GM12878 (cell line): ENCODE measurements around the gene PHF14.

Experiments used
- CBFB ChIP-seq: IDR thresholded peaks from 2 replicates; pipeline ENCODE4 v1.6.1; 2016; ENCODE audit warnings: antibody characterized with exemption, low read depth
- EZH2 ChIP-seq: IDR thresholded peaks from 2 replicates; pipeline ENCODE4 v1.6.1; 2012; ENCODE audit warnings: low read depth, mild to moderate bottlenecking, control low read depth, inconsistent platforms, low read length, borderline replicate concordance; ENCODE audit not compliant: control insufficient read depth
- GABPA ChIP-seq: IDR thresholded peaks from 2 replicates; pipeline ENCODE4 v1.6.1; 2014; ENCODE audit warnings: antibody characterized with exemption, low read depth, mild to moderate bottlenecking, inconsistent platforms
- JUND ChIP-seq: IDR thresholded peaks from 2 replicates; pipeline ENCODE4 v1.6.1; 2012; ENCODE audit warnings: low read depth, mild to moderate bottlenecking, low read length, improper control_type of control experiment, moderate library complexity
- MYB ChIP-seq: fragments of 150-350 bp; IDR thresholded peaks from 2 replicates; pipeline ENCODE4 v1.6.1; 2014; ENCODE audit warnings: mild to moderate bottlenecking, low read depth, low read length, borderline replicate concordance
- NR2C2 ChIP-seq: IDR thresholded peaks from 2 replicates; pipeline ENCODE4 v1.6.1; 2011; ENCODE audit warnings: borderline replicate concordance, low read depth; ENCODE audit not compliant: control insufficient read depth, insufficient read length
- NRF1 ChIP-seq: conservative IDR thresholded peaks from 2 replicates; pipeline ENCODE4 v1.6.1; 2011; ENCODE audit warnings: mild to moderate bottlenecking, low read depth, low read length, improper control_type of control experiment
- PML ChIP-seq: IDR thresholded peaks from 2 replicates; pipeline ENCODE4 v1.6.1; 2012; ENCODE audit warnings: low read length, inconsistent platforms
- RAD21 ChIP-seq: IDR thresholded peaks from 2 replicates; pipeline ENCODE4 v1.6.1; 2011; ENCODE audit warnings: mild to moderate bottlenecking, low read depth, low read length, moderate library complexity; ENCODE audit not compliant: insufficient read depth
- TARDBP ChIP-seq: IDR thresholded peaks from 2 replicates; pipeline ENCODE4 v1.6.1; 2016; ENCODE audit warnings: borderline replicate concordance
- TCF7 ChIP-seq: IDR thresholded peaks from 2 replicates; pipeline ENCODE4 v1.6.1; 2014; ENCODE audit warnings: antibody characterized with exemption, borderline replicate concordance
- TF ChIP-seq, protein P1 (sequence below): fragments of 450-650 bp; IDR thresholded peaks from 2 replicates; pipeline ENCODE4 v1.6.1; 2016; ENCODE audit warnings: mild to moderate bottlenecking, moderate library complexity, borderline replicate concordance
- TF ChIP-seq, protein P2 (sequence below), 3 experiments: IDR thresholded peaks in 2 of 3; conservative IDR thresholded peaks in 1 of 3; 2 replicates each; pipeline ENCODE4 v1.5.1; 2011; ENCODE audit warnings: low read depth in 3 of 3, low read length in 3 of 3, mild to moderate bottlenecking in 3 of 3, control low read depth in 2 of 3, moderate library complexity in 2 of 3, inconsistent platforms in 1 of 3, mixed read lengths in 1 of 3; ENCODE audit not compliant: control insufficient read depth in 2 of 3, insufficient read depth in 1 of 3; ENCODE audit errors: extremely low read depth in 1 of 3
- TF ChIP-seq, protein P3 (sequence below): IDR thresholded peaks from 2 replicates; pipeline ENCODE4 v1.6.1; 2011; ENCODE audit warnings: low read depth, low read length, improper control_type of control experiment, borderline replicate concordance

DNA sequence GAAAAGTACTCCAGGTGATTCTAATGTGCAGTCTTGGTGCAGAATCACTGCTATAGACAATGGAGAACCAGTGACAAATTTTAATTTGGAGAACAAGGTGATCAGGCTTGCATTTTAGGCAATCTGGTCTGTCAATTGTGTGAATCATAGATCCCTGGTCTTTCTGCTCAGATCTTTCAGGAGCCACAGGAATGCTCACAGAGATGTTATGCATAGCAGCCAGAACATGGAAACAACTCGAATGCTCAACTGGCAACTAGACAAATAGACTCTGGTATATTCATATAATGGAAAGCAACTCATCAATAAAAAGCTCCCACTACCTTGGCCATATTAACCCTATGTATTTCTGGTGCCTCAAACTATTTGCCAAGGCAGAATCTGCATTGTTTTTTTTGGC lies 209.1 kb downstream of the PHF14 start:
- no peak for TF ChIP-seq EZH2
- no peak for TF ChIP-seq TARDBP
- TF ChIP-seq NR2C2: no peak
- TF ChIP-seq, protein P1, sequence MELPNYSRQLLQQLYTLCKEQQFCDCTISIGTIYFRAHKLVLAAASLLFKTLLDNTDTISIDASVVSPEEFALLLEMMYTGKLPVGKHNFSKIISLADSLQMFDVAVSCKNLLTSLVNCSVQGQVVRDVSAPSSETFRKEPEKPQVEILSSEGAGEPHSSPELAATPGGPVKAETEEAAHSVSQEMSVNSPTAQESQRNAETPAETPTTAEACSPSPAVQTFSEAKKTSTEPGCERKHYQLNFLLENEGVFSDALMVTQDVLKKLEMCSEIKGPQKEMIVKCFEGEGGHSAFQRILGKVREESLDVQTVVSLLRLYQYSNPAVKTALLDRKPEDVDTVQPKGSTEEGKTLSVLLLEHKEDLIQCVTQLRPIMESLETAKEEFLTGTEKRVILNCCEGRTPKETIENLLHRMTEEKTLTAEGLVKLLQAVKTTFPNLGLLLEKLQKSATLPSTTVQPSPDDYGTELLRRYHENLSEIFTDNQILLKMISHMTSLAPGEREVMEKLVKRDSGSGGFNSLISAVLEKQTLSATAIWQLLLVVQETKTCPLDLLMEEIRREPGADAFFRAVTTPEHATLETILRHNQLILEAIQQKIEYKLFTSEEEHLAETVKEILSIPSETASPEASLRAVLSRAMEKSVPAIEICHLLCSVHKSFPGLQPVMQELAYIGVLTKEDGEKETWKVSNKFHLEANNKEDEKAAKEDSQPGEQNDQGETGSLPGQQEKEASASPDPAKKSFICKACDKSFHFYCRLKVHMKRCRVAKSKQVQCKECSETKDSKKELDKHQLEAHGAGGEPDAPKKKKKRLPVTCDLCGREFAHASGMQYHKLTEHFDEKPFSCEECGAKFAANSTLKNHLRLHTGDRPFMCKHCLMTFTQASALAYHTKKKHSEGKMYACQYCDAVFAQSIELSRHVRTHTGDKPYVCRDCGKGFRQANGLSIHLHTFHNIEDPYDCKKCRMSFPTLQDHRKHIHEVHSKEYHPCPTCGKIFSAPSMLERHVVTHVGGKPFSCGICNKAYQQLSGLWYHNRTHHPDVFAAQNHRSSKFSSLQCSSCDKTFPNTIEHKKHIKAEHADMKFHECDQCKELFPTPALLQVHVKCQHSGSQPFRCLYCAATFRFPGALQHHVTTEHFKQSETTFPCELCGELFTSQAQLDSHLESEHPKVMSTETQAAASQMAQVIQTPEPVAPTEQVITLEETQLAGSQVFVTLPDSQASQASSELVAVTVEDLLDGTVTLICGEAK: no peak
- no peak for TF ChIP-seq RAD21
- TF ChIP-seq NRF1: no peak
- no peak for TF ChIP-seq GABPA
- no peak for TF ChIP-seq TCF7
- no peak for TF ChIP-seq MYB
- TF ChIP-seq PML: no peak
- TF ChIP-seq, protein P2, sequence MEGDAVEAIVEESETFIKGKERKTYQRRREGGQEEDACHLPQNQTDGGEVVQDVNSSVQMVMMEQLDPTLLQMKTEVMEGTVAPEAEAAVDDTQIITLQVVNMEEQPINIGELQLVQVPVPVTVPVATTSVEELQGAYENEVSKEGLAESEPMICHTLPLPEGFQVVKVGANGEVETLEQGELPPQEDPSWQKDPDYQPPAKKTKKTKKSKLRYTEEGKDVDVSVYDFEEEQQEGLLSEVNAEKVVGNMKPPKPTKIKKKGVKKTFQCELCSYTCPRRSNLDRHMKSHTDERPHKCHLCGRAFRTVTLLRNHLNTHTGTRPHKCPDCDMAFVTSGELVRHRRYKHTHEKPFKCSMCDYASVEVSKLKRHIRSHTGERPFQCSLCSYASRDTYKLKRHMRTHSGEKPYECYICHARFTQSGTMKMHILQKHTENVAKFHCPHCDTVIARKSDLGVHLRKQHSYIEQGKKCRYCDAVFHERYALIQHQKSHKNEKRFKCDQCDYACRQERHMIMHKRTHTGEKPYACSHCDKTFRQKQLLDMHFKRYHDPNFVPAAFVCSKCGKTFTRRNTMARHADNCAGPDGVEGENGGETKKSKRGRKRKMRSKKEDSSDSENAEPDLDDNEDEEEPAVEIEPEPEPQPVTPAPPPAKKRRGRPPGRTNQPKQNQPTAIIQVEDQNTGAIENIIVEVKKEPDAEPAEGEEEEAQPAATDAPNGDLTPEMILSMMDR (IDR thresholded peaks at IDR 0.05 in 2 of 3, conservative IDR thresholded peaks at IDR 0.05 in 1 of 3; ENCODE audit: control insufficient read depth in 2 of 3, extremely low read depth in 1 of 3, insufficient read depth in 1 of 3, low read depth in 3 of 3, low read length in 3 of 3): no peak
- TF ChIP-seq CBFB: no peak
- TF ChIP-seq, protein P3, sequence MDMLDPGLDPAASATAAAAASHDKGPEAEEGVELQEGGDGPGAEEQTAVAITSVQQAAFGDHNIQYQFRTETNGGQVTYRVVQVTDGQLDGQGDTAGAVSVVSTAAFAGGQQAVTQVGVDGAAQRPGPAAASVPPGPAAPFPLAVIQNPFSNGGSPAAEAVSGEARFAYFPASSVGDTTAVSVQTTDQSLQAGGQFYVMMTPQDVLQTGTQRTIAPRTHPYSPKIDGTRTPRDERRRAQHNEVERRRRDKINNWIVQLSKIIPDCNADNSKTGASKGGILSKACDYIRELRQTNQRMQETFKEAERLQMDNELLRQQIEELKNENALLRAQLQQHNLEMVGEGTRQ: no peak
- TF ChIP-seq JUND: no peak
